OCI-M1 (cell line): ENCODE measurements around the gene CAB39.

Experiments used
- DNase-seq: peaks from one replicate; lab custom pipeline; 2025; lab: John Stamatoyannopoulos, UW

CAB39 gene

GRCh38 chr2:230757476-230757875, 44.8 kb downstream of the CAB39 start:
- DNase-seq: no peak

DNA sequence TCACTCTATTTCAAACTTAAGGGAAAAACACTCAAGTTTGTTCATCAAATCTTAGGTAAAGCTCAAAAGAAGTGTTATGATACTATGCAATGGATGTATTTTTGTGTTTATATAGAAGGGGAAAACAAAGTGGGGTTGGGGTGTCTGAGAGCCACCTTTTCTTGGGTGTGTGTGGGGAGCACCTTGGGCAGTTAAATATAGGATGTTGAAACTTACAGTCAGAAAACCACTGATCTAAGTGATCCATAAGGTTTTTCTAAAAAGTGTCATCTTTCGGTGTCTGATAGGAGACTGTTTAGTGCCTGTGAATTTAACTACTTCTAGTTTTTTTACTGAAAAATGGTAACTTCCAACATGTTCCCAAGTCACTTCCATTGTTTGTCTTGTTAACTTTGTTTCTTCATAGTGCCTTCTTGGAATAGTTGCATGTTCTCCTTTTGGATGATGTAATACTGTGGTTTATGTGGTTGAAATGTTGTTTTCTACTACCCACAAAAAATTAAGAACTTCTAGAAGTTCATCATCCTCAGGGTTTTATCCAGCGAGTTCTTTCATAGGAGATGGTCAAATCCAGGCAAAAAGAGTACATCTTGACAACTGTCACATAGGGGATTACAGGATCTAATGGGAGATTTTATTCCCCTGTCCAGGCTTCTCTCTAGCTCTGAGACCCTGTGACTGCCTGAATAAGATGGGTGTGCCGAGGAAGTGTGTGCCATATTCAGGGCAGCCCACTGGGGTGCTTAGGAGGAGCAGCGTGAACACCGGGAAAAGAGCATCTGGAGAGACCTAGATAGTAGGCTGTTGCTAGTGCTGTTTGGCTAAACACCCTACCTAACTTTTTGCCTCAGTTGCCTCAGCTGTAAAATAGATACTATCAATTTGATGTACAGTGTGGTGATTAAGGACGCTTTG, 46.2 kb downstream of the CAB39 start:
- peak; percentile 84 for DNase-seq

DNA sequence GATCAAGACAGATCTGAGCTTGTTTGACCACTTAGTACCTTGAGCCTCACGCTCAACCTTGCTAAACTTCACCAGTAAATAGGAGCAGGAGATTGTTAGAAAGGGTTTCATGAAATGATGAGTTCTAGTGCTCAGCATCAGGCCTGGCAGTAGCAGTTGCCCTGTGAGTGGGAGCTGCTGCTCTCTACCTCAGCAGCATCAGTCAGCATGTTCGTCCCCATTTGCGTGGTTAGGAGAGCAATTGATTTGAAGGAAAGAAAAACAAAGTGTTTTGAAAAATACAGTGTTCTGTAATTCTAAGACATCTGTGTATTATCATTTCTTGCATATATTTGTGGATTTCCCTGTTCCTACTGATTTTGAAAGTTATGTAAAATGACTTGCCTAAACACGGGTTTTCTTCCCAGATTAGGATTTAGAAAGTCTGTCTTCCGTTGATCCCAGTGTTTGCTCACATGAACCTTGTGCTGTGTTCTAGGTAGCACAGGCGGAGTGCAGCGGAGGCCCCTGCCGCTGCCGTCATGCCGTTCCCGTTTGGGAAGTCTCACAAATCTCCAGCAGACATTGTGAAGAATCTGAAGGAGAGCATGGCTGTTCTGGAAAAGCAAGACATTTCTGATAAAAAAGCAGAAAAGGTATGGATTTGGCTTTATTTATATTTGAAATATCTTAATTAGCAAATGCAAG, 47.0 kb downstream of the CAB39 start:
- peak; percentile 45 for DNase-seq

- DNase-seq: no peak
Observed at GRCh38 chr2:230761704-230762103, 49.1 kb downstream of the CAB39 start.

DNA sequence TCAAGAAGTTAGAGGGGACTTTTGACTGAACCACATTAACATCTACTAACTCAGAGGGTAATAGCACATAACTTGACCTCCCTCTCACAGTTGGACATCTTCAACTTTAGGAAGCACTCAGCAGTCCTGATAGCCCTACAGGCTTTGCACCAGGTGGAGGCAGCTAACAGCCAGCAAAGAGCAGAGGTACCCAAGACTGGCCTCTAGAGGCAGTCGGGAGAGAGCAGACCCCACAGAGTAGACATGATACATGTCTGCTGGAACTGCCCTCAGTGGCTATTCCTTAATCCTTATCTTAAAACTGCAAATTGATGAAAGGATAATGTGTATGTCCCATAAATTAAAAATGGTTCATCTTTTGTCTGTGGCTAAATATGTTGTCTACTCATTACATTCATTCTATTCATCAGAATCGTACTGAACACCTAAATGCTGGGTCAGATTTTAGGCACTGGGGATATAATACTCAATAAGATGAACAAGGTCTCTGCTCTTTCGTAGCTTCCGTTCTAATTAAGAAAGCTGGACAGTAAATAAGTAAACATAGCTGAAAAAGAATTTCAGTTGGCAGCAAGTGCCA, 49.8 kb downstream of the CAB39 start:
- peak; percentile 54 for DNase-seq

DNA sequence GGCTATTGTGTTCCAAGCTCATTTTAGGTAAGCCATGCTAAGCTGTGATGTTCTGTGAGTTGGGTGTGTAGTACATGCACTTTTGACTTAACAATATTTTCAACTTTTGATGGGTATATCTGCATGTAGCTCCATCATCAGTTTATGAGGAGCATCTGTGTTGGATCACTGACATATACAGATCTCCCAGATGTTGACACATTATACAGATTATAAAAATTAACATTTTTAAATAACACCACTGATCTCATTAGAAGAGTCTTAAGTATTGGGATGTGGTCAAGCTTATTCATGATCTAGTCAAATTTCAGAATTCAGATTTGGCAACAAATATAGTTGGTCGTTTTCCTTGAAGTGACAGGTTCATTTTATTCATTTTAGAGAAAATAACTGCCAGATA, 51.7 kb downstream of the CAB39 start:
- no peak for DNase-seq

DNA sequence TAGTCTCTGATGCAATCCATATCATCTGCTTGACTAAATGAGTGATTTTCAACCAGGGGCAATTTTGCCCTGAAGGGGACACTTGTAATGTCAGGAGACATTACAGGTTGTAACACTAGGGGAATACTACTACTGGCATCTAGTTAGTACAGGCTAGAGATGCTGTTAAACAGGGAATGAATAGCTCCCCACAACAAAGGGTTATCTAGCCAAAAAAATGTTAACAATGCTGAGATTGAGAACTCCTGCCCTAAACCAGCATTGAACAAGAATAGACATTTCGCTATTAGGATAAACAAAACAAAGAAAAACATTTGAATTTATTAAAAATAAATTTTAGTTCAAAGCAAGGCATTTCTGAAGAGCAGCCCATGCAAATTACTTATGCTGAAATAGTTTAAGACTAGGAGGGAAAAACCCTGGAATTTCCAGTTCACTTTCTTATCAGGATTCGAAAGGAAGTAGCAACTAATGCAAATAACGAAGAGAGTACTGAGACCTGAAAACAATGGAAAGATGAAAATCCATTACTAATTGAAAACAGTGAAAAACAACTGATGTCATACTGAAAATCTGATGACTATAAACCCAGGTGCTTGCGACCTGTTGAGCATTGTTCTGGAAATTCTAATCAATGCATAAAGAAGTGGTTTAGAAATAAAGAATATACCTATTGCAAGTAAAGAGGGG, 53.1 kb downstream of the CAB39 start:
- DNase-seq: no peak

DNA sequence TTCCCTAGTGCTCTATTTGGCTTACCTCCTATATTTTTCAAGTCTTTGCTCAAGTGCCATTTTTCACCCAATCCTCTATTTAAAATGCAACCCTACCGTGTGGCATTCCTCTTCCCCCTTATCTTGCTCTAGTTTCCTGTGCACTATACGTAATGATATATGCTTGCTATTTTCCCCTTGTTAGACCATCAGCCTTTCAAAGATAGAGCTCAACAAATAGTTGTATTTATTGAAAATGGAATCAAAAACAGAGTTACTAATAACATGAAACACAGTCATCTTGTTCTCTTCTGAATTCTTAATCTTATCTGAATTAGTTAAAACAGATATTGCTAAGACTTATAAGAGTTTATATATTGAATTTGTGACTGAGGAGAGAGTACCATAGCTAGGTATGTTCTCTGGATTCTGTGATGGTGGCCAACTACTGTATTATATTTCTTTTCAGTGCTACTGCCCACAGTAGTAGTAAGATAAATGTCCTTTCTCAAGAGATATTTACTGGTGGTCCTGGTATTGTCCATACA, 55.3 kb downstream of the CAB39 start:
- DNase-seq: no peak

GRCh38 chr2:230770804-230771203, 58.2 kb downstream of the CAB39 start:
- no peak for DNase-seq

DNA sequence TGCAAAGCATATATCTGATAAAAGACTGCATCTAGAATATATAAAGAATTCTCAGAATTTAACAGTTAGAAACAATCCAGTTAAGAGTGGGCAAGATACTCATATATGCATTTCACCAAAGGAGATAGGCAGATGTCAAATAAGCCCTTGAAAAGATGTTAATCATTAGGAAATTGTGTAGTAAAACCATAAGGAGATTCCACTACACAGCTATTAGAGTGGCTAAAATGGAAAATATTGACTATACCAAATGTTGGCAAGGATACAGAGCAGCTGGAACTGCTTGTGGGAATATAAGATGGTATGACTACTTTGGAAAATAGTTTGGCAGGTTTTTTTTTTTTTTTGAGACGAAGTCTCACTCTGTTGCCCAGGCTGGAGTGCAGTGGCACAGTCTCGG, 59.5 kb downstream of the CAB39 start:
- peak; percentile 40 for DNase-seq

- DNase-seq: peak; percentile 56
Observed at GRCh38 chr2:230773039-230773773, 60.6 kb downstream of the CAB39 start.

GRCh38 chr2:230774348-230774951, 61.8 kb downstream of the CAB39 start:
- peak; percentile 42 for DNase-seq

DNA sequence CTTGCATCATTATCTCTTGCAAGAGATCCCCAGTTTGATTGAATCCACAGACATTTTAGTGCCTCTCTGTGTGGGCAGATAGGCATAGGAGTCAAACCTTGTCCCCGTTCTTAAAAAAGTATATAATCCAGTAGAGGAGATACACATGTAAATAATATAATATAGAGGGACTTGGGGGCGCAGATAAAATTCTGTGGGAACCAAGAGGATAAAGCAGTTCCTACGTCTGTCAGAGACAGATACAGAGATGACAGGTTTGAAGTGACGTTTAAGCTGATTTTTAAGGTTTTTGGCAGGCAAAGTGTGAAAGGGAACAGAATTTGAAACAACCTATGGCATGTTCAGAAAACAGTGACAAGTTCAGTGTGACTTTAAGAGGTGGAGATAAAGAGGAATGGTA, 63.1 kb downstream of the CAB39 start:
- DNase-seq: no peak

DNA sequence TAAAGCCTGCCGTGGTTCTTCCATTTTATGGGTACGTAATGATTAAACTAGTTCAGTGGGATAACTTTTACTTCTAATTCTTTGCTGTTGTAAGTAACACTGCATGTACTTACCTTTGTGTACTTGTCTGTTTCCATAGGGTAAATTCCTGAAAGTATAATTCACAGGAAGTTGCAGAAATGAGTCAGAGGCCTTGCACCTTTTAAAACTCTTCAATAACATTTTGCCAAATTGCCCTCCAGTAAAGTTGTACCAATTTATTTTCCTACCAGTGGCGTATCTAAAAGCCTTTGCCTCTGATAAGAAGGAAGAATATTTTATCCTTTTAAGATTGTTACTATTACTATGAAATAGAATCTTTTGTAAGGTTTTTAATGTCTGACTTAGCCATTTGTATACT, 65.1 kb downstream of the CAB39 start:
- no peak for DNase-seq

GRCh38 chr2:230778350-230779063, 65.9 kb downstream of the CAB39 start:
- DNase-seq: no peak

DNA sequence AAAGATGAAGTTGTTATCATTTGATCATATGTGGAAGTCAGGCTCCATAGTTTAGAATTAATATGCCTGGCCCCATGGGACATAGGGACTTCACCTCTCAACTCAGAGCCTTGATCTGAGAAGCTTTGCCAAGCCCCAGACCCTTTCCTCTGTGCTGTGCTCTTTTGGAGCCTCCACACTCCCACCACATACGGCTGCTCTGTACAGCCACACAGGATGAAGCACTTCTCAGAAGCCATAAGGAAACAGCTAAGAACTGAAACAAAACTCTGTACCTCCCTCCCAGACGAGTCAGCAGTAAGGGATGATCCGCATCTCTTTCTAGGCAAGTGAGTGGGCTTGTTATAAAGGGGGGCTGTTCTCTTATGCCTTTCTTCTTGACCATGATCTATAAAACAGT, 66.5 kb downstream of the CAB39 start:
- DNase-seq: no peak

GRCh38 chr2:230779607-230780006, 67.0 kb downstream of the CAB39 start:
- DNase-seq: no peak

GRCh38 chr2:230781130-230781797, 68.6 kb downstream of the CAB39 start:
- DNase-seq: no peak

DNA sequence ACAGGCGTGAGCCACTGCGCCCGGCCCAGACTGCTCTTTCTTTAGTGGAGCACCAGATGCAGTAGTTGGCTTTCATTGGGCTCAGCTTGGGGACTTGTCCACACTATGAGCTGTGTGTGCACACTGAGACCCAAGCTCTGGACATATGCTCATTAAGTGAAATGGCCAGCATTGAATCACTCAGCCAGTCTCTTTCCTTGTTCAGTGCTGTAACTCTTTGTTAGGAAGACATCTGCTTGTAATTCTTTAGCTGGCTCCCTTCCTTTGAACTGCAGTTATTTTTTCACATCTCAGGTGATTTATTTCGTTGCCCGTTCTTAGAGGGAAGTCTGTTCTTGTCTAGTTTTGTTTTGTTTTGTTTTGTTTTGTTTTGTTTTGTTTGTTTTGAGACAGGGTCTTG, 70.5 kb downstream of the CAB39 start:
- no peak for DNase-seq

- no peak for DNase-seq
Observed at GRCh38 chr2:230784795-230785194, 72.2 kb downstream of the CAB39 start.
